ENCODE data around the gene EPB41L1.
"Not testable (repeated sequence)": the region's sequence is repeated elsewhere in the genome, so short reads cannot be mapped to it uniquely, and the experiment has no call there.

EPB41L1 gene

DNA sequence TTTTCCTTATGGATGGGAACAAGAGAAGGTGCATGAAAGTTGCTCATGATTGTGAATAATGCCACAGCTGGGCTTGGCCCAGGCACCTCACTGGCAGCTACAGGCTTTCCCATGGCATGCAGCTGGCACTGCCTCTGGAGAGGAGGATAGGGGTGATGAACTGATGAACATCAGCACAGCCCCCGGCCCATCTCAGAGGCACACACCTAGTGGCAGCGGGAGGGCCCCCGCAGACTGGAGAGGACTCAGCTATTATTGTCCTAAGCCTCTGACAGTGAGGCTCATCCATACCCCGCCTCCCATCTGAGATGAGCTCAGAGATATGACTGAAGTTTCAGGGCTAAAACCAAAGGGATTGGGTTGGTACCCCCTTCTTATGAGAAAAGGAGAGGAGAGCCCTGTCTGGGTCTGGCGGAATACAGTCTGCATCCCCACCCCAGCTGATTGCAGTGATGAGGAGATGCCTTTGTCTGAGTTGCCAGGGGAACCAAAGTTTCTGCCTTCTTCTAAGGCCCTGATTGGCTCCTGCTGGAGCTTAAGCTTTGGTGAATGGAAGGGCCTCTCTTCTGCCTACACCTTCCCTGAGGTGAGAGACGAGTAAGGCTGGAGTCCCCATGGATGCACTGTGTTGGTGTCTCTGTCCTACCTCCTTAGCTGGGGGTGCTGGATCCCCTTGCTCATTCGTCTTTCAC is 27.6 kb upstream of the EPB41L1 start:
- FAIRE-seq: no peak

DNA sequence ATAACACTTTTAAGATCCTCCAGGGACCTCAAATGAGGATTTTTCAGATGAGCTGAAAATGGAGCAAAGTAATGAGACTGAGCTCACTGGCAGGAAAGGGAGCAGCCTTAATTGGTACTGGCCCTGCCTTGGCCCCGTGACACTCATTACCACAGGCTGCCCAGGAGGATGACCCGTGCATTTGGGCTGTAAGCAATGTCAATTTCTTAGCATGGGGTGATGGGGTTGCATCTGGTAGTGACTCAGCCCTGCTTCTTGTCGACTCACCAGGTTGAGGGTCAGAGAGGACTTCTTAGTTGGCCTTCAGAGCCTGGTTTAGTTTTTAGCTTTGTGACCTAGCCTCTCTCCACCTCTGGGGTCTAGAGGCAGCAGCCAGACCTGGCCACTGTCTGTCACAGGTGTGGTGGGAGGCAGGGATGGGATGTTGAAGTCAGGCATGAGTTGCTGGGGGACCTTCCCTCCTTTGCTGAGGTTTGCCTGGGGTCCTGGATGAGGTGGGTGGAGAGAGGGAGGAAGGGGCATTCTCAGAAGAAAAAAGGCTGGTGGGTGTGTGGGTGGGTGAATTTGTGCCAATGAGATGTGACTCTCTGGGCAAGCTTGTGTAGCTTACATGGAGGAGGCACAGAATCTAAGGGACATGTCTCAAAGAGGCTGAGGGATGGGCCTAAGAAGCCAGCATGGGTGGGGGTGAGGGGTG is 25.9 kb upstream of the EPB41L1 start:
- FAIRE-seq: no peak

- no peak for FAIRE-seq
These were observed 25.4 kb upstream of the EPB41L1 start for GRCh38 chr20:36129160-36129543.

DNA sequence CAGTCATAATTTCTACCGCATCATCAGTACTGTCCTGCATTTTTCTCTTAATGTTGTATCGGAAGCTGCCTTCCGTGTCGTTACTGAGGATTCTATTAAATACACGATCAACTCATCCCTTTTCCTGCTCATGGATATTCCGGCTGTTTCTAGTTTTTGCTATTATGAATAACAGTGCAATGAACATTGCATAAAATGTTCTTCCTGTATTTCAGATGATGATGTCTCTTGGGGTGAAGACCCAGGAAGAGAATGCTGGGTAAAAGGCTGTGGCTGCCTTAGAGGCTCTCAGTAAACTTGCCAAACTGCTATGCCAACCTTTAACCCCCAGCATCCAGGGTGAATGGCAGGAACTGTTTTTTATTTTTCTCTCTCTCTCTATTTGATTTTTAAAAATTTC is 24.1 kb upstream of the EPB41L1 start:
- FAIRE-seq: no peak

DNA sequence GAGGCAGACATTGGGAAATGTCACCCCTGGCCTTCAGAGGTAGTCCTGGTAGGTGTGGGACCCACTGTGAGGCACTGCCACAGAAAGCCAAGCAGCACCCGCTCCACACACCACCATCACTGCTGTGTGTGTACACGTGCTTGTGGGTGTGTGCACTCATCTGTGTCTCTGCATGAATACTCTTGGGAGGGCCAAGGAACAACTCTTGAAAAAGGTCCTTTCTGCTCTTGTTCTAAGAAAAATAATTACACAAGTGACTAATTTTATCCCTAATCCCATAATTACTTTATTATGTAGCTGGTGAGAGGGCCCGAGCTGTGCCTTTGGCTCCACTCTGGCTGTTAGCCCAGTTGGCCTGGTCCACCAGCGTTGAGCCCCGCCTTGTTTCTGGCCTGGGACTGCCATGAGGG is 21.7 kb upstream of the EPB41L1 start:
- FAIRE-seq: no peak

GRCh38 chr20:36133821-36134220 is 20.7 kb upstream of the EPB41L1 start:
- FAIRE-seq: no peak

- no peak for FAIRE-seq
These were observed 19.4 kb upstream of the EPB41L1 start for GRCh38 chr20:36135159-36135558.

GRCh38 chr20:36135821-36136220 is 18.7 kb upstream of the EPB41L1 start:
- no peak for FAIRE-seq

DNA sequence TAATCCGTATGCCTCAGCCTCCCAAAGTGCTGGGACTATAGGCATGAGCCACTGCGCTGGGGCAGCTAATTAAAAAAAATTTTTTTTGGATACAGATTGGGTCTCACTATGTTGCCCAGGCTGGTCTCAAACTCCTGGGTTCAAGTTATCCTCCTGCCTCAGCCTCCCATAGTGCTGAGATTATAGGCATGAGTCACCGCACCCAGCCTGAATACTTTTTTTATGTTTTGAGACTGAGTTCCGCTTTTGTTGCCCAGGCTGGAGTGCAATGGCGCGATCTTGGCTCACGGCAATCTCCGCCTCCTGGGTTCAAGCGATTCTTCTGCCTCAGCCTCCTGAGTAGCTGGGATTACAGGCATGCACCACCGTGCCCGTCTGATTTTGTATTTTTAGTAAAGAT is 17.2 kb upstream of the EPB41L1 start:
- not testable (repeated sequence) for FAIRE-seq

GRCh38 chr20:36141310-36141709 is 13.2 kb upstream of the EPB41L1 start:
- FAIRE-seq: no peak

DNA sequence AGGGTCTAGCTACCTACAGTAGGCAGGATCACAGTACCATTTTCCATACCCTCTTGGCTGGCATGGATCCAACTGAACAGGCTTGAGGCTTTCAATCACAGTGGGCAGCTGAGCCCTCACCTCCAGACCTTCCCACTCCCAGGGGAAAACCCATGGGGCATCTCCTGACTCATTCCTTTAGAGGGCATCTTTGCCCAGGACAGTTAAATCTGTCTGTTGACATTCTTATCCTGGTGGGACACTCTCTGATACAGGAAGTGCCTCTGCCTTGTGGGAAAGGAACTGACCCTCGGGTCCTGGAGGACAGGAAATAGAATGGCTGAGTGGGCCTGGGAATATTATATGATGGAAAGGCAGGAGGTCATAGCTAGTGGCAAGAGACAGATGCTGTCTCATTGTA is 10.2 kb upstream of the EPB41L1 start:
- FAIRE-seq: no peak

GRCh38 chr20:36145877-36146707 is 8.4 kb upstream of the EPB41L1 start:
- peak; percentile 38 for FAIRE-seq

- no peak for FAIRE-seq
These were observed 6.8 kb upstream of the EPB41L1 start for GRCh38 chr20:36147690-36148089.

DNA sequence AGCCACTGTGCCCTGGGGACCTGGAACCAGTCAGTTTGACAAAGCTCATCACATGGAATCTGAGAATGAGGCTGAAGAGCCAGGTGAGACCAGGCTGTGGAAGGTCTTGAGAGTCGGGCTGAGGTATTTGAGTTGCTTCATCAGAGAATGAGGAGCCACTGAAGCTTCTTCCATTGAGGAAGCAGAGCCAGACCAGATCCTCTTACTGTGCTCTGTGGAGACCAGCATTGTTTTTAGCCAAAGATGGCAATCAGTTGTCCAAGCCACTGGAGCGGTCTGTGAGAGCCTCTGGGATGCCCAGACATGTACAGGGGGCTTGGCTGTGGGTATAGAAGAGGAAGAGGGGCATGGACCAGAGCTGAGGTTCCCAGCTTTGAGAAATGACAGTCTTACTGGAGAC is 6.1 kb upstream of the EPB41L1 start:
- no peak for FAIRE-seq

DNA sequence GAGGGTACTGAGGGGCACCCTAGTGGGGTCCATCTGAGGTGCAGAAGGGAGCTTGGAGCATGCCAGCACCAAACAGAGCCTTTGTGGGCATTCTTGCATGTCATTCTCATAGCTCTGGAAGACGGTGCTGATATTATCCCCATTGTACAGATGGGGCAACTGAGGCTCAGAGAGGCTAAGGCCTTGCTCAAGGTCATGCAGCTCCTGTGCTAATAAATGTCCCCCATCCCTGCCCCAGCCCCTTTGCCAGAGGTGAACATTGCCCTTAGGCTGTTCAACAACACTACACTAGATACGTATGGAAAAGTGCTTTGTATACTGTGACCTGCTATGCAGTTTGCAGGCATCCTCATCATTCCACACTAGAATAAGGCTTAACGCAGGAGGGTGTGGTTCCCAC is 5.5 kb upstream of the EPB41L1 start:
- FAIRE-seq: no peak

- FAIRE-seq: no peak
These were observed 5.1 kb upstream of the EPB41L1 start for GRCh38 chr20:36149469-36149868.

DNA sequence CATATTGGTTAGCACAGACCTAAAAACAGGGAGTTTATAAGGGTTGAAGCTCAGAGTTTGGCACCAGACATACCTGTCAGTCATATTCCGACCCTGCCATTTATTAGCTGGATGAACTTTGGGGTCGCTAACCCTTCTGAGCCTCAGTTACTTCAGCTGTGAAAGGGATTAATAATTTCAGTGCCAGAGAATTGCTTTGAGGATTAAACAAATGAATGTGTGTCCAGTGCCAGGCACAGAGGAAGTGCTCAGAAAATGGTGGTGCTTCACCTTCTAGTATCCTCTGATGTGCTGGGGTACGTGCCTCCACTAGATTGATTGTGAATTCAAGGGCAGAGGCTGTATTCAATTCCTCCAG is 4.1 kb upstream of the EPB41L1 start:
- no peak for FAIRE-seq

- no peak for FAIRE-seq
These were observed 3.5 kb upstream of the EPB41L1 start for GRCh38 chr20:36150847-36151539.

DNA sequence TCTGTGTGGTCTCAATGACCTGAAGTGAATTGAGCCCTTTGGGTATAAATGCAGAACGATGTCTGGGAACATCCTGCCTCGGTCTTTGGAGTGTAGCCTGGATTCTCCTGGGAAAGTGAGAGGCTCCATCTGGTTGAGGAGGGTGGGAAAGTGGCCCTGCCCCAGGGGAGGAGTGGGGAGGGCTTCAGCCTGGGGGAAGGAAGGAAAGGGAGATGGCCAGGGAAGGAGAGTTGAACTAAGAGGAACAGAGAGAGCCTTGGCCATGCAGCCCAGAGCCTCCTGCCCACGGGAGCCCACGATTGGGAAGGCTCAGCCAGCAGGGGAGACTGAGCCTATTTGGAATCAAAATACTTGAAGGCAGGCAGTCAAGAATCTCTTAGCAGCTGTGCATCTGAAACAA is 2.3 kb upstream of the EPB41L1 start:
- no peak for FAIRE-seq

DNA sequence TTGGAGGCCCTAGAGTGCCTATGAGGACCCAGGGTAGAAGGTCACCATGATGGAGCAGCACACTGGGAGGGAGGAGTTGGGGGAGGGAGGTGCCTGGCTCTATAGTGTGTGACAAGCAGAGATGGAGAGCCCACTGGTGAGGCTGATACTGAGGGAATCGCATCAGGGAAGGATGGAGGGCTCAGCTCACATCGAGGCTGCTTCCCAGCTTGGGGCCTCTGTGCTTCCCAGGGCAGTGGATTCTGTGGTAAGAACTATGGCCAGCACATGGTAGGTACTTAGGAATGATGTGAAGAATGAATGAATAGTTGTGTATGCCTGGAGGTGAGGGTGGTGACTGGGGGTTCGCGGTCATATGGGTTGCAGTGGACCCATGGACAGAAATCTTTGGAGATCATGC is 1.3 kb upstream of the EPB41L1 start:
- no peak for FAIRE-seq

DNA sequence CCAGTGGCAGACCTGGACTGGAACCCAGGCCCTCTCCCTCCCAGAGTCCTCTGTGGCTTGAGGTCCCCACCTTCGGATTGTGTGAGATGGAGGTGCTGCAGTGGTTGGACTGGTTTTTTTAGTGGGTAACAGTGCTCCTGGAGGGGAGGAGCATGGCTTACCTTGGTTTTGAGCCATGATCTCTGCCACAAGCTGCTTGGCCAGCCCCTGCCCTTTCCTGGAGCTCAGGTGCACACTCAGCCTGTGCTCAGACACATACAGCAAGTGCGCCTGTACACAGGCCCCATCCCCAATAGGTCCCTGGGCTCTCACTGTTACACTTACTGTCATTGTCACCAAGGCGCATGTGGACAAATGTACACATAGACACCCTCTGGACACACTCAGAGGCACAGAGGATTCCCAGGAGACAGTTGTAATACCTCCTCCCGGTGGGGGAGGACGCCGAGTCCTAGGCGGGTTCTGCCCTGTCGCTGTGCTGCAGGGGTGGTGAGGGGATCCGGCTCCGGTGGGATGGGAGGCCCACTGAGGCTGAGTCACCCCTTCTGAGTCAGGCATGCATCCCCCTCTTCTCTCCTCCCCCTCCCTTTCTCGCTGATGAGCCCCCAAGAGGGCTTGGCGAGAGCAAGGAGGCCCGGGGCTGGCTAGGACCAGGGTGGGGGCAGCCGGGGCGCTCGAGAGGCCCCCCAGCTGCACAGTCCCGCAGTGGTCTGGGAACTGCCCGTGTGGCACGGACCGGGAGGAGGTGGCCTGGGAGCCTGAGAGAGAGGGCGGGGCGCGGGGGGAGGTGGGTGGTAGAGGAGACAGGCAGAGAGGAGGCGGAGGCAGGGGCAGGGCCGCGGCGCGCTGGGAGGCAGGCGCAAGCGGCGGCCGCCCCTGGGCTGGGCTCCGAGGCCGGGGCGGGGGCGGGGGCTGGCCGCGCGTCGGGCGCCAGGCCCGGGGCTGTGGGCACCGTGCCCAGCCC is 522 bp upstream of the EPB41L1 start:
- FAIRE-seq: no peak

GRCh38 chr20:36155629-36155971 is 1.1 kb downstream of the EPB41L1 start:
- FAIRE-seq: no peak
